Effector CD8-positive, alpha-beta T cell (primary cell): ENCODE measurements around the gene ICAM5.
"Not testable (repeated sequence)": the region's sequence is repeated elsewhere in the genome, so short reads cannot be mapped to it uniquely, and the experiment has no call there.

Experiments used
- DNase-seq: peaks from one replicate; lab custom pipeline; 2025; lab: John Stamatoyannopoulos, UW

ICAM5 gene

GRCh38 chr19:10270616-10271394 is 18.9 kb upstream of the ICAM5 start, which contains the start of gene ICAM1:
Gene ICAM1 (plus strand): TSS chr19:10271120. CDS start chr19:10271160, 40 bp downstream.
- peak; percentile 45 for DNase-seq

GRCh38 chr19:10271543-10272086 is 18.1 kb upstream of the ICAM5 start:
- peak; percentile 27 for DNase-seq

GRCh38 chr19:10274589-10274988 is 15.2 kb upstream of the ICAM5 start:
- no peak for DNase-seq

GRCh38 chr19:10277795-10278589 is 11.8 kb upstream of the ICAM5 start:
- DNase-seq: no peak

GRCh38 chr19:10278935-10279334 is 10.8 kb upstream of the ICAM5 start:
- DNase-seq: no peak

- DNase-seq: no peak
Observed at GRCh38 chr19:10279737-10280442, 9.9 kb upstream of the ICAM5 start.

GRCh38 chr19:10282043-10282442 is 7.7 kb upstream of the ICAM5 start:
- DNase-seq: not testable (repeated sequence)

GRCh38 chr19:10283301-10284064 is 6.3 kb upstream of the ICAM5 start:
- no peak for DNase-seq

GRCh38 chr19:10284065-10284959 is 5.4 kb upstream of the ICAM5 start:
- DNase-seq: no peak

- DNase-seq: no peak
Observed at GRCh38 chr19:10284960-10285278, 4.8 kb upstream of the ICAM5 start.

GRCh38 chr19:10285393-10285792 is 4.4 kb upstream of the ICAM5 start:
- DNase-seq: no peak

- no peak for DNase-seq
Observed at GRCh38 chr19:10286803-10287737, 2.7 kb upstream of the ICAM5 start, which contains the start of gene ICAM4. Gene ICAM4 (plus strand): TSS chr19:10286955. CDS start chr19:10287013, 58 bp downstream.

- DNase-seq: no peak
Observed at GRCh38 chr19:10288662-10289166, 1.0 kb upstream of the ICAM5 start.

GRCh38 chr19:10289167-10289835 is 451 bp upstream of the ICAM5 start:
- DNase-seq: peak; percentile 40

- no peak for DNase-seq
Observed at GRCh38 chr19:10290357-10290875, 664 bp downstream of the ICAM5 start.

- peak; percentile 33 for DNase-seq
Observed at GRCh38 chr19:10290876-10291553, 1.3 kb downstream of the ICAM5 start.

GRCh38 chr19:10291554-10292205 is 1.9 kb downstream of the ICAM5 start:
- no peak for DNase-seq
